Skeletal muscle tissue (tissue), 4 donors: Measurements from ENCODE around the gene SEMA4B. TPM values are rescaled to one million over a fixed set of nuclear protein-coding genes. Genes with fewer than 3 reads are reported as not detected.
A peak's percentile ranks its signal among the peaks of the same experiment; 100 is the strongest.
"Not testable (repeated sequence)": the region's sequence is repeated elsewhere in the genome, so short reads cannot be mapped to it uniquely, and the experiment has no call there.

Source experiments
- H3K27ac ChIP-seq: one replicate; pipeline ENCODE4 v1.7.0; 2013; ENCODE audit warnings: mild to moderate bottlenecking, low read depth, low read length, inconsistent platforms
- H3K27me3 ChIP-seq, 3 donors: one replicate each; pipeline ENCODE4 v1.7.0; 2013; ENCODE audit warnings: low read length in 3 of 3; ENCODE audit not compliant: control insufficient read depth in 3 of 3, insufficient read depth in 3 of 3
- H3K36me3 ChIP-seq, 3 donors: one replicate each; pipeline ENCODE4 v1.7.0; 2013; ENCODE audit warnings: low read length in 3 of 3; ENCODE audit not compliant: control insufficient read depth in 3 of 3, insufficient read depth in 3 of 3
- H3K4me1 ChIP-seq, 3 donors: one replicate each; pipeline ENCODE4 v1.7.0; 2013; ENCODE audit warnings: low read length in 3 of 3, mild to moderate bottlenecking in 3 of 3; ENCODE audit not compliant: control insufficient read depth in 3 of 3, insufficient read depth in 3 of 3
- H3K4me3 ChIP-seq, 3 donors: one replicate each; pipeline ENCODE4 v1.7.0; 2013; ENCODE audit warnings: low read length in 3 of 3
- H3K9ac ChIP-seq, 3 donors: one replicate each; pipeline ENCODE4 v1.7.0; 2013; ENCODE audit warnings: low read length in 3 of 3, mild to moderate bottlenecking in 3 of 3, moderate library complexity in 2 of 3, low read depth in 1 of 3
- H3K9me3 ChIP-seq, 3 donors: one replicate each; pipeline ENCODE4 v1.7.0; 2013; ENCODE audit warnings: low read length in 3 of 3; ENCODE audit not compliant: control insufficient read depth in 3 of 3
- total RNA-seq: library from RNA; depleted of rRNA; stranded (reverse); fragments of >200 nt; gene quantifications from one replicate; pipeline ENCODE4 v1.2.3, GENCODE V29; 2014
- donor health status: Osteomylitis.

Gene SEMA4B
- total RNA-seq, 1 donor from 2014 or later: 7.8 TPM

DNA sequence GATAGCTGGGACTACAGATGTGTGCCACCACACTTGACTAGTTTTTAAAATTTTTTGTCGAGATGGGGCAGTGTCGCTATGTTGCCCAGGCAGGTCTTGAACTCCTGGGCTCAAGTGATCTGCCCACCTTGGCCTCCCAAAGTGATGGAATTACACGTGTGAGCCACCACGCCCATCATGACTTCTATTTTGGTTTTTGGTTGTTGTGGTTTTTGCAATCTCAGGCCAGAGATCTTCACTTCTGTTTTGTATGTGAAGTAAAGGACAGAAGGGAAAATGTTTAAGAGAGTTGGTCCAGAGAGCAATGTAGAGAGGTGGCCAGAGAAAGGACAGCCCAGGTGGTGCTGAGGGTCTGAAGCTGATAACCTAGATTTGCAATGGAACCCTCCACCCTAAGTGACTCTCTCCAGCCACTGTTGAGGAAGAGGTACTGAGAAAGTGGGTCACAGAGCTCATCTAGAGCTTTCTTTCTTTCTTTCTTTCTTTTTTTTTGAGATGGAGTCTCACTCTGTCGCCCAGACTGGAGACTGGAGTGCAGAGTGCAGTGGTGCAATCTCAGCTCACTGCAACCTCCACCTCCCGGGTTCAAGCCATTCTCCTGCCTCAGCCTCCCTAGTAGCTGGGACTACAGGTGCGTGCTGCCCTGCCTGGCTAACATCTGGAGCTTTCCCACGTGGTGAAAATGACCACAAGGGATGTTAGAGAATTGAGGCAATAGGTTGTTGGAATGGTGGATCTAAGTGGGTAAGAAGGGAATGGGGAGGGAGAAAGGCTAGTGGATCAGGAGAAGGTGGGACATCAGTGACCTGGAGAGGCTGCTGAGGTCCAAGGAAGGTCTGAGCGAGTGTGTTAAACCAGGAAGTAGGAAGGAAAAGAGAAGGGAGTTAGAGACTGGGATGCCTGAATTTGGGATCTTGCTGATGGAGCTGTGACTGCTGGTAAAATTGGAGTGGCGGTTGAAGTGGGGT is 22.4 kb upstream of the SEMA4B start:
- Histone ChIP-seq H3K4me3 (no peak overlapping the region), H3K27ac (no peak overlapping the region), H3K36me3 (no peaks in the 10 kb centered on the region), H3K27me3 (no peaks in the 10 kb centered on the region), H3K4me1 (peaks cover under 1 to 9% (median 5%) of the 10 kb centered on the region in 3 donors), H3K9me3 (no peaks in the 10 kb centered on the region), H3K9ac (no peak overlapping the region)

DNA sequence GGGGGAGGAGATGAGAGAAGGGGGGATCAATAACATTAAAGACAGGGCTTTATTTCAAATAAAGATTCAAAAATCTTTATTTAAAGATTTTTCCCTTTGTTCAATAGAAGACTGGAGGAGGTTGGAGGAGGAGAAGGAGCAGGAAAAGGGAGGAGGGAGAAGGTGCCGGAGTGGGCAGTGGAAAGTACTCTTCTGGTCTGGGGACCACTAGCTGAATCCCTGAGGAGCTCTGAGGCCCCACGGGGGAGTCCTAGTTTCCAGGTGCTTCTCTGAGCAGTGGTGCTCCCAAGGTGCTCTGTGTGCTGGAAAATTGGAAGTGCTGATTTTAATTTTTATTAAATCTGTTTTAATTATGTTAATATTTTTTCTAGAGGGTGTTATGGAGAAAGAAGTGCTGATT is 19.4 kb upstream of the SEMA4B start:
- no peak overlapping the region for H3K27ac ChIP-seq

DNA sequence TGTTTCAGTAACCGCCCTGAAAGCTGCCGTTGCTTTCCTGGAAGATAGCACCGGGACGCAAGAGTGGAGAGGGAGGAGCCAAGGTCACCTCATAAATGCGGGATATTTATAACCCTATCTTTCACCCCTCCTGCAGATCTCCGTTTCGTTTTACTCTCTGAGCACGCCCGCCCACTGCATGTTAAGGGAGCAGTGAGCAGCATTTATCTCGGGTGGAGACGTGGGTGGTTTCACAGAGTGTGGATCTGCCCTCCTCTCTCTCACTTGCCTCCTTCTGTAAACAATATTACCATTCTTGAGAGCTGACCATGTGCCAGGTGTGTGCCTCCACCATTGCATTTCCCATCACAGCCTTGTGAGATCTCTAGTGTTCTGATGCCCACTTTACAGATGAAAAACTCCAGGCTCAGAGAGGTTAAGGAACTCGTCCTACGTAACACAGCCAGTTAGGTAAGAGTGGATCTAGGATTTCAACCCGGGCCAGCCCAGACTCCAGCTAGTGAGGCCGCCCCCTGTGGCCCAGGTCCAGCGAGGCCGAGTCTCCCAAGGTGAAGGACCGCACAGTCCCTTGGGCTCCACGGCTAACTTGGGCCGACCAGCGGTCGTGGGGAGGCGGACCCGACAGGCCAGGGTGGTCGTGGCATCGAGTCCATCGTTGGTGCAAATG is 16.9 kb upstream of the SEMA4B start:
- peak overlapping the region; percentile 95 for H3K27ac ChIP-seq
- H3K4me1 ChIP-seq: peaks cover 8 to 11% (median 10%) of the 10 kb centered on the region in 3 donors
- H3K9ac ChIP-seq: peak overlapping the region; percentile 74 to 85 (median 81)

More for the DNA sequence above, 19.4 kb upstream of the SEMA4B start:
- H3K4me3 ChIP-seq: no peak overlapping the region
- H3K9me3 ChIP-seq: no peaks in the 10 kb centered on the region
- H3K36me3 ChIP-seq: no peaks in the 10 kb centered on the region
- peaks cover 8 to 11% (median 10%) of the 10 kb centered on the region in 3 donors for H3K4me1 ChIP-seq
- no peaks in the 10 kb centered on the region for H3K27me3 ChIP-seq
- H3K9ac ChIP-seq: no peak overlapping the region

DNA sequence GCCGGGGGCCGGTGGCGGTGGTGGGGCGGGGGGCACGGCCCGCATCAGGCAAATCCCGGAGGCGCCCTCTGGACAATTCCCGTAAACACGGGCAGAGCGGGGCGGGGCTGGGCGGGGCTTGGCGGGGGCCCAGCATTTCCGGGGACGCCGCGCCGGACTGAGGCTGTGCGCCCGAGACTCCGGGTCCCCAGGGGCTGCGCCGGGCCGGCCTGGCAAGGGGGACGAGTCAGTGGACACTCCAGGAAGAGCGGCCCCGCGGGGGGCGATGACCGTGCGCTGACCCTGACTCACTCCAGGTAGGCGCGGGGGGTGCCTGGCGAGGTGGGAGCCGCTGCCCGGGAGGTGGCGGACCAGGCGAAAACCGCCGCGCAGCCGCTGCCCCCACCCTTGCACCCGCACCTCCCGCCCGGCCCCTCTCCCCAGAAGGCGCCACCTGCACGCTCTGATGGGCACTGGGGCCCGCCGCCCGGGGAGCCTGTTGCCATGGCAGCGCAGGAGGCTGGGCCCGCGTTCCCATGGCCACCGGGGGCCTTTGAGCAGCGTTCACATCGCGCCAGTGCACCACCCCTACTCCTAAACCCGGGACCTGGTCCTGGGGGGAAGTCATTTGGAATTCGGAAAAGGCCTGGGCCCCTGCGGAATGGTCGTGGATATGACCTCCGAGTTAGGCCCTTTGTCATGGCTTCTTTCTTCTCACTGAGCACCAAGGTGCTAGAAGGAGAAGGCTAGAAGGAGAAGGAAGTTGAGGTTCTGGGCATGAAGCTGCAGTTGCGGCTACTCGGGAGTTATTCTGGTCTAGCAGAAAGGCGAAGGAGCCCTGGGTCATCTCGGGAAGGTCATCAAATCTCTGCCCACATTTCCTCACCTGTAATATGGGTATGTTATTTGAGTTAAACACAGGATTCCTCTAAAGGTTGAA is 16.1 kb upstream of the SEMA4B start:
- H3K4me3 ChIP-seq: peak overlapping the region; percentile 70 to 85 (median 75)
- H3K36me3 ChIP-seq: no peaks in the 10 kb centered on the region
- H3K9ac ChIP-seq: peak overlapping the region; percentile 74 to 85 (median 81)
- peaks cover 8 to 11% (median 10%) of the 10 kb centered on the region in 3 donors for H3K4me1 ChIP-seq
- no peaks in the 10 kb centered on the region for H3K27me3 ChIP-seq
- H3K9me3 ChIP-seq: no peaks in the 10 kb centered on the region
- peak overlapping the region; percentile 95 for H3K27ac ChIP-seq

More for the DNA sequence above, 16.9 kb upstream of the SEMA4B start:
- no peaks in the 10 kb centered on the region for H3K27me3 ChIP-seq
- peak overlapping the region; percentile 64 to 85 (median 75) for H3K4me3 ChIP-seq
- no peaks in the 10 kb centered on the region for H3K36me3 ChIP-seq
- no peaks in the 10 kb centered on the region for H3K9me3 ChIP-seq

DNA sequence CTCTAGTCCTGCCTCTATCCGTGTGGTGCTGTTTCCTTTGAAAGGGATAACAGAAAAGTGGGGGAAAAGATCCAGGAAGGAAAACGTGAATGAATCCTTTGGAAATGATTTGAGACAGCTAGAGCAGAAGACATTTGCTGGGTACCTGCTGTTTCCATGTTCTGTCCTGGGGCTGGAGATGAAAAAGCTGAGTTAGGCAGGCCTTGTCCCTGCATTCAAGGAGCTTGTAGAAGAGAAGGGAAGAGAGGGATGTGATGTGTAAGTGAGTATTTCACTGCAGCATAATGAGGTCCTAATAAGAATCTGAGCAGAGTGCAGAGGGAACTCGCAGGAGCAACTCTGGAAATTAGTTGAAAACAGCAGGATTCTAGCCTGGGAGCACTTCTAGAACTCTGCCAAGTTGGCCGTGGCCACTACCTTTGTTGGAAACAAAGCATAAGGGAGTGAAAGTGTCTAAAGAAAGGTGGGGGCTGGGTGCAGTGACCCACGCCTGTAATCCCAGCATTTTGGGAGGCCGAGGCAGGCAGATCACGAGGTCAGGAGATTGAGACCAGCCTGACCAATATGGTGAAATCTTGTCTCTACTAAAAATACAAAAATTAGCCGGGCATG is 13.8 kb upstream of the SEMA4B start:
- H3K4me3 ChIP-seq: no peak overlapping the region
- H3K27me3 ChIP-seq: no peaks in the 10 kb centered on the region
- peaks cover 22 to 32% (median 23%) of the 10 kb centered on the region in 3 donors for H3K4me1 ChIP-seq
- no peak overlapping the region for H3K9ac ChIP-seq
- no peaks in the 10 kb centered on the region for H3K36me3 ChIP-seq
- no peak overlapping the region for H3K27ac ChIP-seq
- no peaks in the 10 kb centered on the region for H3K9me3 ChIP-seq

DNA sequence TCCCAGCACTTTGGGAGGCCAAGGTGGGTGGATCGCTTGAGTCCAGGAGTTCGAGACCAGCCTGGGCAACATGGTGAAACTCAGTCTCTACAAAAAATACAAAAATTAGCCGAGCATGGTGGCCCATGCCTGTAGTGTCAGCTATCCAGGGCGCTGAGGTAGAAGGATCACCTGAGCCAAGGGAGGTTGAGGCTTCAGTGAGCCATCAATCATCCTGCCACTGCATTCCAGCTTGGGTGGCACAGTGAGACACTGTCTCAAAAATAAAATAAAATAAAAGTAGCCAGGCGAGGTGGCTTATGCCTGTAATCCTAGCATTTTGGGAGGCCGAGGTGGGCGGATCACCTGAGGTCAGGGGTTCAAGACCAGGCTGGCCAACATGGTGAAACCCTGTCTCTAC is 13.1 kb upstream of the SEMA4B start:
- H3K4me3 ChIP-seq, H3K36me3 ChIP-seq, H3K9me3 ChIP-seq, H3K27ac ChIP-seq, H3K27me3 ChIP-seq, H3K9ac ChIP-seq: not testable (repeated sequence)
- peaks cover 28 to 39% (median 28%) of the 10 kb centered on the region in 3 donors for H3K4me1 ChIP-seq

DNA sequence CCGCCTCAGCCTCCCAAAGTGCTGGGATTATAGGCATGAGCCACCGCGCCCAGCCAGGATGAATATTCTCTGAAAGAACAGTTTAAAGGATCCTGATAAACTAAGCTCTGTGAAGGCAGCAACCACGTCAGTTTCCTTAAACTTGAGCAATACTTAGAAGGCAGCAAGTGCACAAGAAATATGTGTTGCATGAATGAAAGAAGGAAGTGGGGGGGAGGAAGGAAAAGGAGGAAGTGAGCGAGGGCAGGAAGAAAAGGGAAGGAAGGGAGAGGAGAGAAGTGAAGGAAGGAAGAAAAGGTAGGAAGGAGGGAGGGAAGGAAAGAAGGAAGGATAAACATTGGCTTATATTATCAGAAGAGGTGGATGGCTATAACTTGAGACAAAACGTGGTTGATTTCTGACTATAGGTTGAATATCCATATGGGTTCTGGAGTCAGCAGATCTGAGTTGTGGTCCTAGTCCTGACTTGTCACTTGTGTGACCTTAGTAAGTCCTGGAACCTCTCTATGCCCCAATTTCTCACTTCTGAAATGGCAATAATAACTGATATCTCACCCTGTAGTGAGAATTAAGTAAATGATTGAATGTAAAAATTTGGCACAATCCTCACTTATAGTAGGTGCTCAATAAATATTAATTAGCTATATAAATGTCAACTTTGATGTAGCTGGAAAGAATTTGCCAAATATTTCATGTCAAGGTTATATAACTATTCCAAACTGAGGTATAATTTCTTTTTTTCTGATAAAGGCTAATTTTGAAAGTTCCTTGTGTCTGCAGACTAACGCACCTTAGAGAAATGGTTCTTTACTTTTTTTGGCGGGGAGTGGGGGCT is 12.0 kb upstream of the SEMA4B start:
- no peaks in the 10 kb centered on the region for H3K36me3 ChIP-seq
- H3K27ac ChIP-seq: no peak overlapping the region
- H3K9ac ChIP-seq: no peak overlapping the region
- H3K27me3 ChIP-seq: no peaks in the 10 kb centered on the region
- no peaks in the 10 kb centered on the region for H3K9me3 ChIP-seq
- H3K4me3 ChIP-seq: no peak overlapping the region
- peaks cover 29 to 43% (median 34%) of the 10 kb centered on the region in 3 donors for H3K4me1 ChIP-seq

DNA sequence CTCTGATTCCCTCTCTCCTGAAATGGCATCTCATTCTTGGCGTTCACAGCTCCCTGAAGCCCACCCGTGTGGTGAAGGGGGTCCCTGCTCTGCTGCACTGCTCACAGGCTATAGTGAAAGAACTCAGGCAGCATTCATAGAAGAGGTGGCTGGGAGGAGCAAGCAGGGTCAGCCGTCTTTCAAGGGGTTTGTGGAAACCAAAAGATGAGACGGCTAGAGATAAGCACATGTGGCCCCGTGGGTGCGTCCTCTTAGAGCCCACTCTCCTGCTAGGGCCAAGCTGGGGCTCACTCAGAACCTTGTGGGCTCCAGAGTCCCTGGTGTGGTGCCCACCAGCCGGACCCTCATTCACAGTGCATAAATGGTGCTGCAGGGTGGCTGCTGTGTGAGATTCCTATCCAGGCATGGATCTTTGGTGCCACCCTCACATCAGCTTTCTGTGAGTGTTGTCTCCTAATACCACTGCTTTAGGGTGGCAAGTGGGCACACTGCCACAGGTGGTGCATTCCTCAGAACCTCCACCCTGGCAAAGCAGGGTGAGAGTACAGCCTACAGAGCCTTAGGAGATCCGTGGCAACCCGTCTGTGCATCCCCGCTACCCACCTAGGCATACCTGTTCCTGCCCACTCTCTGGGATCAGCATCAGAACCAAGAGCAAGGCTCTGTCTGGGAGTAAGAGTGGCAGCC is 11.2 kb upstream of the SEMA4B start:
- H3K9ac ChIP-seq: no peak overlapping the region
- H3K36me3 ChIP-seq: no peaks in the 10 kb centered on the region
- H3K27me3 ChIP-seq: no peaks in the 10 kb centered on the region
- no peak overlapping the region for H3K27ac ChIP-seq
- H3K4me1 ChIP-seq: peaks cover 25 to 39% (median 29%) of the 10 kb centered on the region in 3 donors
- H3K9me3 ChIP-seq: no peaks in the 10 kb centered on the region
- H3K4me3 ChIP-seq: no peak overlapping the region
